HepG2 (cell line): ENCODE measurements around the gene TMCC2.

Source experiments
- CHD2 ChIP-seq: IDR thresholded peaks from 2 replicates; pipeline ENCODE4 v1.6.1; 2011; ENCODE audit warnings: low read depth, low read length, improper control_type of control experiment
- GLI4 ChIP-seq: sonication (generic); formaldehyde crosslinking; IDR thresholded peaks from 2 replicates; pipeline ENCODE4 v1.5.1; 2020; ENCODE audit warnings: missing genetic modification reagents, mild to moderate bottlenecking, moderate library complexity, borderline replicate concordance
- IRF2 ChIP-seq: IDR thresholded peaks from 2 replicates; pipeline ENCODE4 v1.6.1; 2018; ENCODE audit warnings: missing genetic modification reagents, missing compliant biosample characterization
- JUNB ChIP-seq: sonication (generic); formaldehyde crosslinking; IDR thresholded peaks from 2 replicates; pipeline ENCODE4 v1.8.0; 2022; ENCODE audit warnings: missing genetic modification reagents, mild to moderate bottlenecking, borderline replicate concordance
- KLF9 ChIP-seq: IDR thresholded peaks from 2 replicates; pipeline ENCODE4 v1.6.1; 2016; ENCODE audit warnings: low read depth
- MTA1 ChIP-seq: sonication (generic); formaldehyde crosslinking; IDR thresholded peaks from 2 replicates; pipeline ENCODE4 v1.4.0; 2020; ENCODE audit warnings: missing genetic modification reagents, mild to moderate bottlenecking, borderline replicate concordance
- PCBP2 ChIP-seq: fragments of 200-400 bp; formaldehyde crosslinking; optimal IDR thresholded peaks from 2 replicates; pipeline ENCODE3; 2018; ENCODE audit warnings: low read length, low read depth; ENCODE audit not compliant: poor library complexity, severe bottlenecking
- POLR2AphosphoS5 ChIP-seq: IDR thresholded peaks from 2 replicates; pipeline ENCODE4 v1.6.1; 2012; ENCODE audit warnings: low read depth, low read length
- ZNF512 ChIP-seq: sonication (generic); formaldehyde crosslinking; IDR thresholded peaks from 2 replicates; pipeline ENCODE4 v1.4.0; 2020; ENCODE audit warnings: mild to moderate bottlenecking, missing genetic modification reagents
- ZNF547 ChIP-seq: sonication (generic); formaldehyde crosslinking; IDR thresholded peaks from 2 replicates; pipeline ENCODE4 v1.5.1; 2020; ENCODE audit warnings: mild to moderate bottlenecking, missing genetic modification reagents
- ZNF747 ChIP-seq: sonication (generic); formaldehyde crosslinking; IDR thresholded peaks from 2 replicates; pipeline ENCODE4 v1.8.1; 2023; ENCODE audit warnings: missing genetic modification reagents, mild to moderate bottlenecking, borderline replicate concordance

DNA sequence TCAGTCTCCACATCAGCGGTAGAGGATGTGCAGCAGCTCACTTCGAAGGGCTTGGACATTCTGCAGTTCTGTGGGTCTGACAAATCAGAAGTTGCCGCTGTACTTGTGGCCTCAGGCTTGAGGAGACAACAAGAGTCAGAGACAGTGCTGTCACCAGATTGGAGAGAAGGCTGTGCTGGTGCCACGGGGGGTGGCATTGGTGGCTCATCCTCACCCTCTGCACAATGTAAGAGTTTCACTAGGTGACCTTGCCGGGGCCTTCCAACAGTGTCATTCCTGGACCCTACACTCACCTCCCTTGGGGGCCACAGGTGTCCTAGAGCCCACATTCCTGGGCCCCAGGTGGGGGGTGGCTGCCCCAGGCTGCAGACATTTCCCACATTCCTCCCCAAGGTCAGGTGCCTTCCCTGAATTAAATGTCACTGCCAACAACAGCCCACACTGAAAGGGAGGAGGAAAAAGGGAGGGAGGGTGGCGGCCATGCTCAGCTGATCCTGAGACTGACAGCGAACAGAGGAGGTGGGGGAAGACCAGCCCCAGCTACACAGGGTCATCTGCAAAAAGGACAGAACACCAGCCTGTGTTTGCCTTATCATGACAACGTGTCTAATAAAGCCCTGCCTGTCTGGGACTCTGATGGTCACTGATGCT is 46.4 kb downstream of the TMCC2 start:
- TF ChIP-seq MTA1 (CRISPR knock-in tag) (no peak), ZNF547 (no peak), POLR2AphosphoS5 (no peak), KLF9 (CRISPR knock-in tag) (no peak), JUNB (CRISPR knock-in tag) (no peak), PCBP2 (no peak), IRF2 (no peak), GLI4 (CRISPR knock-in tag) (no peak), CHD2 (no peak), ZNF512 (CRISPR knock-in tag) (no peak), ZNF747 (CRISPR knock-in tag) (no peak)
